GM12864 (cell line): ENCODE results near the gene DECR2.
"Not testable (repeated sequence)": the region's sequence is repeated elsewhere in the genome, so short reads cannot be mapped to it uniquely, and the experiment has no call there.

ENCODE experiments used
- DNase-seq: peaks from one replicate; pipeline ENCODE4 v3.0.0-alpha.2; 2011; ENCODE audit warnings: low read depth
- H3K4me3 ChIP-seq: 2 replicates; pipeline ENCODE4 v1.5.1; 2011; ENCODE audit warnings: mild to moderate bottlenecking, low read depth, low read length, control low read depth
- TF ChIP-seq, protein P1 (sequence below): IDR thresholded peaks from 2 replicates; pipeline ENCODE4 v1.5.1; 2011; ENCODE audit warnings: low read depth, mild to moderate bottlenecking, moderate library complexity, low read length, control low read depth, inconsistent platforms; ENCODE audit errors: missing control alignments

The DECR2 gene

GRCh38 chr16:377419-377951 lies 24.2 kb upstream of the DECR2 start:
- no peak for DNase-seq
- TF ChIP-seq, protein P1, sequence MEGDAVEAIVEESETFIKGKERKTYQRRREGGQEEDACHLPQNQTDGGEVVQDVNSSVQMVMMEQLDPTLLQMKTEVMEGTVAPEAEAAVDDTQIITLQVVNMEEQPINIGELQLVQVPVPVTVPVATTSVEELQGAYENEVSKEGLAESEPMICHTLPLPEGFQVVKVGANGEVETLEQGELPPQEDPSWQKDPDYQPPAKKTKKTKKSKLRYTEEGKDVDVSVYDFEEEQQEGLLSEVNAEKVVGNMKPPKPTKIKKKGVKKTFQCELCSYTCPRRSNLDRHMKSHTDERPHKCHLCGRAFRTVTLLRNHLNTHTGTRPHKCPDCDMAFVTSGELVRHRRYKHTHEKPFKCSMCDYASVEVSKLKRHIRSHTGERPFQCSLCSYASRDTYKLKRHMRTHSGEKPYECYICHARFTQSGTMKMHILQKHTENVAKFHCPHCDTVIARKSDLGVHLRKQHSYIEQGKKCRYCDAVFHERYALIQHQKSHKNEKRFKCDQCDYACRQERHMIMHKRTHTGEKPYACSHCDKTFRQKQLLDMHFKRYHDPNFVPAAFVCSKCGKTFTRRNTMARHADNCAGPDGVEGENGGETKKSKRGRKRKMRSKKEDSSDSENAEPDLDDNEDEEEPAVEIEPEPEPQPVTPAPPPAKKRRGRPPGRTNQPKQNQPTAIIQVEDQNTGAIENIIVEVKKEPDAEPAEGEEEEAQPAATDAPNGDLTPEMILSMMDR = no peak
- no peak overlapping the region for H3K4me3 ChIP-seq

GRCh38 chr16:378113-378820 lies 23.4 kb upstream of the DECR2 start:
- not testable (repeated sequence) for H3K4me3 ChIP-seq, DNase-seq

- H3K4me3 ChIP-seq = no peak overlapping the region
Observed at GRCh38 chr16:378821-379182, 22.9 kb upstream of the DECR2 start.

GRCh38 chr16:379183-379960 lies 22.3 kb upstream of the DECR2 start:
- DNase-seq = no peak
- no peak overlapping the region for H3K4me3 ChIP-seq
- TF ChIP-seq, protein P1 = no peak

More at GRCh38 chr16:378821-379182, 22.9 kb upstream of the DECR2 start:
- TF ChIP-seq, protein P1 = no peak
- DNase-seq = no peak

DNA sequence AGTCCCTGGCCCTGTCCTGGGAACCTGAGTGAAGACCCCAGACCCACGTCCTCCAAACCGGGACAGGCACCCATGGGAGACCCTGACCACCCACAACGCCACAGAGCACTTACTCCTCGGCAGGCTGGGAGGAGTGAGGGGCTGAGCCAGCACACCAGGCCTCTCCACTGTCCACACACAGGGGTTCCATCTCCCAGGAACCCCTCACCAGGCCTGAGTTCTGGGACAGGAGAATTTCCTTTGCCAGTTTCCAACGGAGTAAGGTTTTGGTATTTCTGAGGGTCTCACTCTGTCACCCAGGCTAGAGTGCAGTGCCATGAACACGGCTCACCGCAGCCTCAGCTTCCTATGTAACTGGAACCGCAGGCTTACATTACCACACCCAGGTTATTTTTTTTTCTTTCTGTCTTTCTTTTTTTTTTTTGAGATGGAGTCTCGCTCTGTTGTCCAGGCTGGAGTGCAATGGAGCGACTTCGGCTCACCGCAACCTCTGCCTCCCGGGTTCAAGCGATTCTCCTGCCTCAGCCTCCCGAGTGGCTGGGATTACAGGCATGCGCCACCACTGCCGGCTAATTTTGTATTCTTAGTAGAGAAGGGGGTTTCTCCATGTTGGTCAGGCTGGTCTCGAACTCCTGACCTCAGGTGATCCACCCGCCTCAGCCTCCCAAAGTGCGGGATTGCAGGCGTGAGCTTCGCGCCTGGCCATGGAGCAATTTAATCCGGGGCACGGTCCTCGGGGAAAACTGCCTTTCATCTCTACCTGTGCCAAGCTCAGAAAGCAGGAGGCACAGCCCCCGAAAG lies 21.5 kb upstream of the DECR2 start:
- no peak for DNase-seq
- peak overlapping the region; percentile 94 for H3K4me3 ChIP-seq
- TF ChIP-seq, protein P1 = no peak

DNA sequence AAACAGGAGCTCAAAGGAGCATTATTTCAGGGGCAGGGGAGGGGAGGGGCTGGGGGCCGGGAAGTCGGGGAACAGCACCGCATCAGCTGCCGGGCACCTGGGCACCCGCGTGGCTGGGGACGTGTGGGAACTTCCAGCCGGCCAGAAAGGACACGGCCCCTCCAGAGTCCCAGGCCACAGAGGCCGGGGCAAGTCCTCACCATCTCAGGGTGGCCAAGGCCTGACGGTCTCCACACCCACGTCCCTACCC lies 21.0 kb upstream of the DECR2 start:
- TF ChIP-seq, protein P1 = no peak
- peak overlapping the region; percentile 94 for H3K4me3 ChIP-seq
- DNase-seq = no peak
